Gastrocnemius medialis (tissue), 4 donors: Measurements from ENCODE around the gene LAMA3. TPM values are rescaled to one million over a fixed set of nuclear protein-coding genes. Genes with fewer than 3 reads are reported as not detected.

Experiments
- ATAC-seq, 2 donors: fragments of 150-250 bp; one replicate each; pipeline ENCODE4 v1.9.1; 2016
- DNase-seq, 2 donors: peaks; one replicate each; pipeline ENCODE4 v3.0.0-alpha.2; 2019
- H3K27ac ChIP-seq, 4 donors: fragments of 200-600 bp; sonication (generic); 1 replicate in 1 of 4; 2 replicates in 3 of 4; pipeline ENCODE4 v1.5.1; 2016 to 2018; ENCODE audit warnings: mild to moderate bottlenecking in 2 of 4, moderate library complexity in 1 of 4
- H3K27me3 ChIP-seq, 3 donors: fragments of 200-600 bp; sonication (generic) in 2 of 3; 1 replicate in 1 of 3; 2 replicates in 2 of 3; pipeline versions ENCODE4 v1.5.1 to v1.6.0; 2016 to 2019; ENCODE audit warnings: mild to moderate bottlenecking in 1 of 3, moderate library complexity in 1 of 3
- H3K36me3 ChIP-seq, 2 donors: fragments of 200-600 bp; sonication (generic) in 1 of 2; one replicate each; pipeline ENCODE4 v1.5.1; 2017 to 2018
- H3K4me1 ChIP-seq, 2 donors: fragments of 200-600 bp; sonication (generic) in 1 of 2; one replicate each; pipeline ENCODE4 v1.5.1; 2016 to 2017; ENCODE audit warnings: mild to moderate bottlenecking in 2 of 2
- H3K4me3 ChIP-seq, 4 donors: fragments of 200-600 bp; sonication (generic) in 3 of 4; 1 replicate in 1 of 4; 2 replicates in 3 of 4; pipeline ENCODE4 v1.5.1; 2016 to 2019; ENCODE audit warnings: mild to moderate bottlenecking in 2 of 4
- H3K9me3 ChIP-seq, 3 donors: fragments of 200-600 bp; sonication (generic) in 2 of 3; 1 replicate in 1 of 3; 2 replicates in 2 of 3; pipeline ENCODE4 v1.5.1; 2016 to 2019
- CTCF ChIP-seq, 5 experiments: fragments of 450-650 bp in 3 of 5; fragments of 200-600 bp in 2 of 5; sonication (generic) in 2 of 5; IDR thresholded peaks in 4 of 5; conservative IDR thresholded peaks in 1 of 5; 1 replicate in 4 of 5; 2 replicates in 1 of 5; pipeline ENCODE4 v1.5.1; 2016 to 2019; ENCODE audit warnings: antibody characterized with exemption in 5 of 5, mild to moderate bottlenecking in 3 of 5, moderate library complexity in 3 of 5
- POLR2A ChIP-seq, 2 donors: fragments of 450-650 bp; IDR thresholded peaks; one replicate each; pipeline ENCODE4 v1.6.1; 2017; ENCODE audit warnings: antibody characterized with exemption in 2 of 2, mild to moderate bottlenecking in 2 of 2, moderate library complexity in 2 of 2
- in situ Hi-C, 4 donors: fragments of 200-750 bp; cut with MboI; loops; one replicate each; pipeline versions ENCODE4 v1.15.0 to v1.8.0; 2017; ENCODE audit warnings: low sequenced_read_pairs in 4 of 4
- intact Hi-C: fragments of 100-400 bp; cut with DNase I; formaldehyde crosslinking; loops from one replicate; pipeline ENCODE4 v1.15.1; 2023; ENCODE audit warnings: low total_unique reads
- total RNA-seq, 4 donors: library from RNA; depleted of rRNA; stranded (reverse); fragments of >200 nt; gene quantifications; one replicate each; pipeline versions ENCODE4 v1.1.0 to v1.2.3, GENCODE V29; 2016

LAMA3 gene
- total RNA-seq, 4 donors from 2014 or later, result 1.1 to 5.3 (median 2.1) TPM

- no peak for DNase-seq
- intact Hi-C loops, result loop anchor here (1.0 kb wide), 1 partner anchor 82 kb away; no protein-coding TSS in a partner anchor
- no peak for ATAC-seq
- in situ Hi-C loops, result loop anchor here in 1 of 4 donors (10.0 kb wide), 1 partner anchor 79 kb away; no protein-coding TSS in a partner anchor
- Histone ChIP-seq H3K4me1 (no peaks in the 10 kb centered on the region), H3K9me3 (no peaks in the 10 kb centered on the region), H3K36me3 (no peaks in the 10 kb centered on the region), H3K4me3 (no peak overlapping the region), H3K27me3 (no peaks in the 10 kb centered on the region), H3K27ac (no peak overlapping the region)
- no peak for TF ChIP-seq CTCF (IDR thresholded peaks at IDR 0.05 in 4 of 5, conservative IDR thresholded peaks at IDR 0.05 in 1 of 5)
- TF ChIP-seq POLR2A (IDR thresholded peaks at IDR 0.05), result no peak
Observed at GRCh38 chr18:23703987-23704384, 14.7 kb downstream of the LAMA3 start.

GRCh38 chr18:23704806-23705205 is 15.6 kb downstream of the LAMA3 start:
- in situ Hi-C loops (loop anchor here in 1 of 4 donors (10.0 kb wide), 1 partner anchor 80 kb away; no protein-coding TSS in a partner anchor), intact Hi-C loops (no loop called here)
- no peak overlapping the region for H3K4me3 ChIP-seq
- ATAC-seq (no peak), DNase-seq (no peak)
- H3K36me3 ChIP-seq, result no peaks in the 10 kb centered on the region
- no peak for TF ChIP-seq POLR2A (IDR thresholded peaks at IDR 0.05)
- TF ChIP-seq CTCF (IDR thresholded peaks at IDR 0.05 in 4 of 5, conservative IDR thresholded peaks at IDR 0.05 in 1 of 5), result no peak
- no peaks in the 10 kb centered on the region for H3K9me3 ChIP-seq
- H3K27me3 ChIP-seq, result no peaks in the 10 kb centered on the region
- no peaks in the 10 kb centered on the region for H3K4me1 ChIP-seq
- no peak overlapping the region for H3K27ac ChIP-seq

GRCh38 chr18:23706971-23707640 is 17.9 kb downstream of the LAMA3 start:
- Histone ChIP-seq H3K27ac (no peak overlapping the region), H3K4me1 (no peaks in the 10 kb centered on the region), H3K4me3 (no peak overlapping the region), H3K27me3 (no peaks in the 10 kb centered on the region), H3K36me3 (no peaks in the 10 kb centered on the region), H3K9me3 (no peaks in the 10 kb centered on the region)
- TF ChIP-seq CTCF (IDR thresholded peaks at IDR 0.05 in 4 of 5, conservative IDR thresholded peaks at IDR 0.05 in 1 of 5) (no peak), POLR2A (IDR thresholded peaks at IDR 0.05) (no peak)
- intact Hi-C loops, result no loop called here
- in situ Hi-C loops, result loop anchor here in 1 of 4 donors (10.0 kb wide), 1 partner anchor 82 kb away; no protein-coding TSS in a partner anchor
- ATAC-seq (no peak), DNase-seq (no peak)

GRCh38 chr18:23710068-23710527 is 20.8 kb downstream of the LAMA3 start:
- no peak overlapping the region for H3K4me3 ChIP-seq
- H3K27ac ChIP-seq, result no peak overlapping the region
- DNase-seq (no peak), ATAC-seq (no peak)
- in situ Hi-C loops (no loop called here), intact Hi-C loops (no loop called here)
- H3K4me1 ChIP-seq, result no peaks in the 10 kb centered on the region
- TF ChIP-seq CTCF (IDR thresholded peaks at IDR 0.05 in 4 of 5, conservative IDR thresholded peaks at IDR 0.05 in 1 of 5) (no peak), POLR2A (IDR thresholded peaks at IDR 0.05) (no peak)
- H3K27me3 ChIP-seq, result no peaks in the 10 kb centered on the region
- no peaks in the 10 kb centered on the region for H3K9me3 ChIP-seq
- no peaks in the 10 kb centered on the region for H3K36me3 ChIP-seq
